HepG2 (cell line): ENCODE results near the gene ZCCHC3. TPM values are rescaled to one million over a fixed set of nuclear protein-coding genes. Genes with fewer than 3 reads are reported as not detected.

ENCODE experiments used
- BCL6 ChIP-seq: IDR thresholded peaks from 2 replicates; pipeline ENCODE4 v1.6.1; 2016; ENCODE audit warnings: missing genetic modification reagents, missing compliant biosample characterization
- FUBP1 ChIP-seq: sonication (generic); formaldehyde crosslinking; IDR thresholded peaks from 2 replicates; pipeline ENCODE4 v1.5.1; 2020; ENCODE audit warnings: missing genetic modification reagents, mild to moderate bottlenecking, borderline replicate concordance
- GATAD2A ChIP-seq: IDR thresholded peaks from 2 replicates; pipeline ENCODE4 v1.6.1; 2016
- HHEX ChIP-seq: IDR thresholded peaks from 2 replicates; pipeline ENCODE4 v1.6.1; 2016; ENCODE audit warnings: control low read depth
- IRF2 ChIP-seq: IDR thresholded peaks from 2 replicates; pipeline ENCODE4 v1.6.1; 2018; ENCODE audit warnings: missing genetic modification reagents, missing compliant biosample characterization
- MEF2D ChIP-seq: sonication (generic); formaldehyde crosslinking; IDR thresholded peaks from 2 replicates; pipeline ENCODE4 v1.5.1; 2020; ENCODE audit warnings: mild to moderate bottlenecking, missing genetic modification reagents
- MYPOP ChIP-seq: sonication (generic); formaldehyde crosslinking; IDR thresholded peaks from 2 replicates; pipeline ENCODE4 v1.8.1; 2023; ENCODE audit warnings: mild to moderate bottlenecking, moderate library complexity, missing genetic modification reagents
- NFRKB ChIP-seq: fragments of 450-650 bp; IDR thresholded peaks from 2 replicates; pipeline ENCODE4 v1.6.1; 2017
- PHF5A ChIP-seq: IDR thresholded peaks from one replicate; pipeline ENCODE4 v1.6.1; 2018; ENCODE audit warnings: low read depth, missing genetic modification reagents; ENCODE audit not compliant: unreplicated experiment
- RFX3 ChIP-seq: IDR thresholded peaks from 2 replicates; pipeline ENCODE4 v1.6.1; 2016; ENCODE audit warnings: missing biosample characterization, missing genetic modification reagents
- RORA ChIP-seq: sonication (generic); formaldehyde crosslinking; IDR thresholded peaks from 2 replicates; pipeline ENCODE4 v1.5.0; 2020; ENCODE audit warnings: mild to moderate bottlenecking, missing genetic modification reagents, moderate library complexity
- SALL2 ChIP-seq: sonication (generic); formaldehyde crosslinking; IDR thresholded peaks from 2 replicates; pipeline ENCODE4 v1.8.1; 2023; ENCODE audit warnings: mild to moderate bottlenecking, missing genetic modification reagents, inconsistent platforms
- SRSF4 ChIP-seq: fragments of 200-400 bp; formaldehyde crosslinking; IDR thresholded peaks from one replicate; pipeline ENCODE4 v1.6.1; 2018; ENCODE audit warnings: mild to moderate bottlenecking, low read depth, low read length, moderate library complexity; ENCODE audit not compliant: poor library complexity, severe bottlenecking
- TEAD3 ChIP-seq: optimal IDR thresholded peaks from 2 replicates; pipeline ENCODE3; 2016; ENCODE audit warnings: borderline replicate concordance
- ZFP36L1 ChIP-seq: sonication (generic); formaldehyde crosslinking; IDR thresholded peaks from 2 replicates; pipeline ENCODE4 v1.8.0; 2022; ENCODE audit warnings: mild to moderate bottlenecking, missing genetic modification reagents, moderate library complexity
- ZNF253 ChIP-seq: sonication (generic); formaldehyde crosslinking; IDR thresholded peaks from 2 replicates; pipeline ENCODE4 v1.8.0; 2022; ENCODE audit warnings: mild to moderate bottlenecking, missing genetic modification reagents, borderline replicate concordance
- ZNF256 ChIP-seq: sonication (generic); formaldehyde crosslinking; conservative IDR thresholded peaks from 2 replicates; pipeline ENCODE4 v1.4.0; 2020; ENCODE audit warnings: missing genetic modification reagents
- ZNF572 ChIP-seq: sonication (generic); formaldehyde crosslinking; IDR thresholded peaks from 2 replicates; pipeline ENCODE4 v1.5.1; 2020; ENCODE audit warnings: mild to moderate bottlenecking, missing genetic modification reagents
- ZNF597 ChIP-seq: sonication (generic); formaldehyde crosslinking; IDR thresholded peaks from 2 replicates; pipeline ENCODE4 v1.5.0; 2020; ENCODE audit warnings: missing genetic modification reagents
- ZNF609 ChIP-seq: sonication (generic); formaldehyde crosslinking; IDR thresholded peaks from 2 replicates; pipeline ENCODE4 v1.4.0; 2020; ENCODE audit warnings: mild to moderate bottlenecking, missing genetic modification reagents, borderline replicate concordance
- ZNF724P ChIP-seq: sonication (generic); formaldehyde crosslinking; IDR thresholded peaks from 2 replicates; pipeline ENCODE4 v1.8.0; 2022; ENCODE audit warnings: missing genetic modification reagents, borderline replicate concordance
- polyA plus RNA-seq, 8 experiments: library from polyadenylated mRNA; depleted of rRNA in 3 of 8; stranded (reverse) in 7 of 8; unstranded in 1 of 8; fragments of >200 nt; fragmentation: Illumina TruSeq in 4 of 8; extraction: Trizol in 4 of 8; gene quantifications; 2 replicates each; pipeline versions ENCODE4 v1.2.1 to v1.2.3, GENCODE V29; 2011 to 2016; ENCODE audit warnings: low read depth in 4 of 8, missing spikeins in 1 of 8, mixed read lengths in 1 of 8; ENCODE audit not compliant: insufficient read depth in 1 of 8
- total RNA-seq, 5 experiments: library from RNA; depleted of rRNA; stranded (reverse); fragments of >200 nt; fragmentation: Illumina TruSeq; extraction: Trizol; gene quantifications; 2 replicates each; pipeline ENCODE4 v1.2.3, GENCODE V29; 2016; ENCODE audit warnings: low read depth in 1 of 5

Gene ZCCHC3
- total and polyA plus RNA-seq, 2 of the 13 experiments (the other 11 are each of a cell fraction or from before 2014, with no cell fraction given): 46.6 to 63.0 TPM

GRCh38 chr20:348972-349841, 51.8 kb downstream of the ZCCHC3 start (continued):
- TF ChIP-seq PHF5A (CRISPR knock-in tag): no peak
- TF ChIP-seq SRSF4: no peak
- TF ChIP-seq ZNF572 (CRISPR knock-in tag): peak; percentile 88; the same call in 1 of the 2 replicates
- TF ChIP-seq MEF2D: peak; percentile 66
- no peak for TF ChIP-seq RORA
- peak; percentile 46 for TF ChIP-seq HHEX
- TF ChIP-seq NFRKB: no peak
- TF ChIP-seq GATAD2A (CRISPR knock-in tag): peak; percentile 87
- TF ChIP-seq RFX3 (CRISPR knock-in tag): no peak
- TF ChIP-seq SALL2 (CRISPR knock-in tag): 0 out of 2 replicates have a peak, but pooled peaks have one; percentile 31
- no peak for TF ChIP-seq ZNF253 (CRISPR knock-in tag)
- TF ChIP-seq ZFP36L1 (CRISPR knock-in tag): no peak
- peak; percentile 61 for TF ChIP-seq BCL6 (CRISPR knock-in tag)
- TF ChIP-seq IRF2 (CRISPR knock-in tag): peak; percentile 51; the same call in 1 of the 2 replicates
- peak; percentile 62; the same call in 1 of the 2 replicates for TF ChIP-seq MYPOP (CRISPR knock-in tag)
- peak; percentile 39 for TF ChIP-seq TEAD3 (CRISPR knock-in tag)
- peak; percentile 18; the same call in 1 of the 2 replicates for TF ChIP-seq FUBP1
- TF ChIP-seq ZNF597 (CRISPR knock-in tag): no peak
- TF ChIP-seq ZNF609 (CRISPR knock-in tag): peak; percentile 59; the same call in 1 of the 2 replicates
- TF ChIP-seq ZNF256 (CRISPR knock-in tag): 0 out of 2 replicates have a peak, but pooled peaks have one; percentile 55
- TF ChIP-seq ZNF724P (CRISPR knock-in tag): 0 out of 2 replicates have a peak, but pooled peaks have one; percentile 77
